HFFc6 (cell line): ENCODE data around the gene EPHA2. TPM values are rescaled to one million over a fixed set of nuclear protein-coding genes. Genes with fewer than 3 reads are reported as not detected.
A peak's percentile ranks its signal among the peaks of the same experiment; 100 is the strongest.

Source experiments
- DNase-seq: peaks from one replicate; pipeline ENCODE4 v3.0.0-alpha.2; 2018
- H3K27ac Mint-ChIP-seq: 2 replicates; pipeline ENCODE4 v1.8.0; 2020; ENCODE audit warnings: mild to moderate bottlenecking, mixed read lengths
- H3K27me3 Mint-ChIP-seq: 2 replicates; pipeline ENCODE4 v1.8.0; 2021; ENCODE audit warnings: mild to moderate bottlenecking, moderate library complexity, mixed read lengths; ENCODE audit not compliant: insufficient read depth
- H3K36me3 Mint-ChIP-seq: 2 replicates; pipeline ENCODE4 v1.8.0; 2021; ENCODE audit warnings: low read depth, mixed read lengths
- H3K4me1 Mint-ChIP-seq: 2 replicates; pipeline ENCODE4 v1.8.0; 2020; ENCODE audit warnings: low read depth, mixed read lengths
- H3K4me3 Mint-ChIP-seq: 2 replicates; pipeline ENCODE4 v1.8.0; 2020; ENCODE audit warnings: mild to moderate bottlenecking, moderate library complexity, mixed read lengths
- H3K9me3 Mint-ChIP-seq: 2 replicates; pipeline ENCODE4 v1.8.0; 2020; ENCODE audit warnings: mild to moderate bottlenecking, mixed read lengths
- total RNA-seq, 6 experiments: library from RNA; stranded (reverse); fragmentation: NEBNext Ultra II Directional; extraction: Animal tissue kit (Norgen Biotek cat#: 25700); gene quantifications; 2 replicates in 1 of 6; 3 replicates in 5 of 6; pipeline ENCODE4 v1.2.3, GENCODE V29; 2021
- TF ChIP-seq, protein P1 (sequence below): fragments of 200-600 bp; sonication (generic); IDR thresholded peaks from 2 replicates; pipeline ENCODE4 v1.5.0; 2021; ENCODE audit warnings: antibody characterized with exemption, mild to moderate bottlenecking

EPHA2 gene
- total RNA-seq, 6 experiments from 2014 or later: 77.3 to 106 (median 81.2) TPM

DNA sequence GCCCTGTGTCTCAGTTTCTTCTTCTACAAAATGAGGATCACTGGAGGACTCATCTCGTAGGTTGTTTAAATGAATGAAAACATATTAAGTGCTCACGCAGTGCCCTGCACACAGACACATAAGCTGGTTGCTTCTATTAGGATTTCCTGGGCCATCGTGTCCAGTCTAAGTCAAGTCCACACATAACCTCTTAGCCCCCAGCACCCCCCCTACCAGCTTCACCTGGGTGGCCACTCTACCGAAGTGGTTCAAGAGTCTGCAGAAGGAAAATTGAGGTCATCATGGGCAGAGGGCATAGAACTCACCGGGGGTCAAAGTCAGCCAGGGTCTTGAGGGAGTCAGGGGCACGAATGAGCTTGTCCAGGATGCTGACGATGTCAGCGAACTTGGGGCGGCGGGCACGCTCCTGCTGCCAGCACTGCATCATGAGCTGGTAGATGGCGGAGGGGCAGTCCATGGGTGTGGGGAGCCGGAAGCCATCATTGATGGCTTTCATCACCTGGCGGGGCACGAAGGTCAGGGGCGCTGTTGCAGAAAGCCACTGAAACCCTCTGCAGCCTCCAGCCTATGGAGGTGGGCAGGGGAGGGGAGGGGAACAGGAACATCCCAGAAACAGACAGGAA, 25.8 kb downstream of the EPHA2 start:
- TF ChIP-seq, protein P1, sequence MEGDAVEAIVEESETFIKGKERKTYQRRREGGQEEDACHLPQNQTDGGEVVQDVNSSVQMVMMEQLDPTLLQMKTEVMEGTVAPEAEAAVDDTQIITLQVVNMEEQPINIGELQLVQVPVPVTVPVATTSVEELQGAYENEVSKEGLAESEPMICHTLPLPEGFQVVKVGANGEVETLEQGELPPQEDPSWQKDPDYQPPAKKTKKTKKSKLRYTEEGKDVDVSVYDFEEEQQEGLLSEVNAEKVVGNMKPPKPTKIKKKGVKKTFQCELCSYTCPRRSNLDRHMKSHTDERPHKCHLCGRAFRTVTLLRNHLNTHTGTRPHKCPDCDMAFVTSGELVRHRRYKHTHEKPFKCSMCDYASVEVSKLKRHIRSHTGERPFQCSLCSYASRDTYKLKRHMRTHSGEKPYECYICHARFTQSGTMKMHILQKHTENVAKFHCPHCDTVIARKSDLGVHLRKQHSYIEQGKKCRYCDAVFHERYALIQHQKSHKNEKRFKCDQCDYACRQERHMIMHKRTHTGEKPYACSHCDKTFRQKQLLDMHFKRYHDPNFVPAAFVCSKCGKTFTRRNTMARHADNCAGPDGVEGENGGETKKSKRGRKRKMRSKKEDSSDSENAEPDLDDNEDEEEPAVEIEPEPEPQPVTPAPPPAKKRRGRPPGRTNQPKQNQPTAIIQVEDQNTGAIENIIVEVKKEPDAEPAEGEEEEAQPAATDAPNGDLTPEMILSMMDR: no peak
- Mint-ChIP-seq H3K27ac (peak overlapping the region; percentile 14; the same call in 1 of the 2 replicates), H3K9me3 (no peaks in the 10 kb centered on the region), H3K4me3 (no peak overlapping the region), H3K27me3 (peaks cover 5% of the 10 kb centered on the region), H3K4me1 (peaks cover 6% of the 10 kb centered on the region; the same call in 1 of the 2 replicates), H3K36me3 (peaks cover 46% of the 10 kb centered on the region; the same call in 1 of the 2 replicates)
- no peak for DNase-seq

DNA sequence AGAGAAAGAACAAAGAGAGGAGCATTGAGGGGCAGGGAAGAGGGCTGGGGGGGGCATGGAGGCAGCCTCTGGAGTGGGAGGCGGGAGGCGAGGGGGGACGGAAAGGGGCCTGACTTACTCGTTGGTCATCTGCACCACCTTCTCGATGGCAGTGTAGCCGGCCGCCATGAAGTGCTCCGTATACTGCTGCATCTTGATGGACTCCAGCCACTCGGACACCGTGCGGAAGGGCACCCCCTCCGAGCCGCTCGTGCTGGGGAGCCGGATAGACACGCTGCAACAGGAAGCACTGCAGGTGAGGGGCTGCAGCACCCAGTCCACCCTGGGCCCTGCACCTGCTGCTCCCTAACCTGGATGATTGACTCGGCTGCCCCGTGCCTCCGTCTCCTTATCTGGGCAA, 26.6 kb downstream of the EPHA2 start:
- no peak overlapping the region for H3K27ac Mint-ChIP-seq
- H3K27me3 Mint-ChIP-seq: peaks cover 9% of the 10 kb centered on the region
- DNase-seq: no peak
- H3K9me3 Mint-ChIP-seq: no peaks in the 10 kb centered on the region
- TF ChIP-seq, protein P1: no peak
- H3K4me3 Mint-ChIP-seq: no peak overlapping the region
- H3K36me3 Mint-ChIP-seq: peaks cover 44% of the 10 kb centered on the region; the same call in 1 of the 2 replicates
- H3K4me1 Mint-ChIP-seq: peaks cover 11% of the 10 kb centered on the region

DNA sequence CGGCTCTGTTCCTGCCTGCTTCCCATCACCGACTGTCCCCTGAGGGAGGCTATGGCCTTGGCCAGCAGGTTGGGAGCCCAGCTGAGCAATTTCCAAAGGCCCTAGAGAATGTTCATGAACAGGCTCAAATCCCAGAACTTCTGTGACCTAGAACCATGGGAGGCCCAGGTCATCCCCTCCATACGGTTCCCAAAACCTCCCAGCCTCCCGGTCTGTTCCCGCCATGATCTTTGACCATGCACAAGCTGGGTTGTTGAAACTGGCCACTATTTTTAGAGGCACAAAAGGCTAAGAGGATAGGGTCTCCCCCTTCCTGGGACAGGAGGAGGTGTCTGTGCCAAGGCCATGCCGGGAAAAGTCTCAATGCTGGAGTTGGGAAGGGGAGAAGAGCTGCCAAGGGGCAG, 27.5 kb downstream of the EPHA2 start:
- TF ChIP-seq, protein P1: no peak
- Mint-ChIP-seq H3K9me3 (no peaks in the 10 kb centered on the region), H3K27ac (peak overlapping the region; percentile 41), H3K36me3 (peaks cover 50% of the 10 kb centered on the region; the same call in 1 of the 2 replicates), H3K4me3 (no peak overlapping the region), H3K27me3 (peaks cover 9% of the 10 kb centered on the region), H3K4me1 (peaks cover 21% of the 10 kb centered on the region)
- no peak for DNase-seq

DNA sequence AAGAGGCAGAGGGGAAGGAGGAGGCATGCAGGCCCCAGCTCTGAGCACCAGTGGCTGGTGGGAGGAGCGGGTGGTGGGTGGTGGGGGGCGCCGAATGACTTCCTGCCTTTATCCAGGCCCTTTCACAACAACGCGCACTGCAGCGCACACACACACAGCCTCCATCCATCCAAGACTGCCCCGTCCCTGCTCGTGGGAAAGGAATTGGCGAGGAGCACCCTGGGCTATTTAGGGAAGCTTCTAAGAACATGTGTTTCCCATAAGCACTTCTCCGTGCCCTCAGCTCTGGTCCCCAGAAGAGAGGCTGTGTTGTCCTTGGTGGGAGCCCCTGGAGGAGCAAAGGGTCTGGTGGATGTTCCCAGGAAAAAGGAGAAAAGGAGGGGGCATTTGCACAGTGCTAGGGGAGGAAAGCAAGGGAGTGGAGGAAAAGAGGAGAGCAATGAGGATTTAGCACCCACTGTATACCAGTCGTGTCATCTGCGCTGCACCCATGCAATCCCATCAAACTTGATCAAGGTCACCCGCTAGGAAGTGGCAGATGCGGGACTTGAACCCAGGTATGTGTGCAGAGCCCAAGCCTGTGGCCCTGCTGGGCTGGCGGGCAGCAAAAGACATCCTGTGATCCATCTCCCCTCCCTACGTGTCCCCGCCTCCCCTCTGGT, 28.1 kb downstream of the EPHA2 start:
- Mint-ChIP-seq H3K27ac (no peak overlapping the region), H3K36me3 (peaks cover 53% of the 10 kb centered on the region), H3K4me3 (no peak overlapping the region)

DNA sequence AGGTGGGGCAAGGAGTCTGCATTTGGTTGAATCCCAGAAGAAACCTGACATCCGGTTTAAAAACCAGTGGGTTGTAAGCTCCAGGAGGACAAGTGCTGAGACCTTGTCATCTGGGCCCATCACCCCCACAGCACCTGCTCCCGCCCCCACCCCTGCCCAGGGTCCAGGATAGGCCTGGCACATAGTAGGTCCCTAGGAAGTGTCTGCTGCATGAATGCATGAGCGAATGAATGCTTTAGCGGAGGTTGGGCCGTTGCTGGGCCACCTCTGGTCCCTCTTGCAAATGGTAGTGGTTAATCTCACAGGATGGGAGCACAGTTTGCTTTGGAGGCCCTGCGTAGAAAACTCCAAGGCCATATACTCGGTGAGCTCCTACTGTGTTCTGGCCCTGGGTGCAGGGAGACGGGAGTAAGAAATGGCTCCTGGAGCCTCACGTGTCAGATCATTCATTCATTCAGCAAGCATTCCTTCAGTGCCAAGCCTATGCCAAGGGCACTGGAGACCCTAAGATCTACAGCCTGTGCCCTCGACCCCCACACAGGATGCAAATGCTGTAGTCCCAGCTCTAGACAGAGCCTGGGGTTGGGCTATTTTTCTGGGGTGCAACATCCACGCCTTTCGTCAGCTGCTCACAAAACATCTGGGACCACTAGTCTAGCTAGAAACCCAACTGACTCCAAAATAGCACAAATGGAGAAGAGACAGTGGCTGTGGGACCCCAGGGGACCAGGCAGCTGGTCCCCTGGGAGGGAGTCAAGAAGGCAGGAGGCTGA, 28.9 kb downstream of the EPHA2 start:
- Mint-ChIP-seq H3K27me3 (peaks cover 18% of the 10 kb centered on the region), H3K27ac (0 out of 2 replicates have a peak overlapping the region, but pooled peaks have one; percentile 29), H3K9me3 (no peaks in the 10 kb centered on the region), H3K4me1 (peaks cover 35% of the 10 kb centered on the region), H3K4me3 (peak overlapping the region; percentile 13; the same call in 1 of the 2 replicates), H3K36me3 (peaks cover 56% of the 10 kb centered on the region)
- DNase-seq: no peak
- TF ChIP-seq, protein P1: no peak

More for the DNA sequence above, 28.1 kb downstream of the EPHA2 start:
- peaks cover 27% of the 10 kb centered on the region for H3K4me1 Mint-ChIP-seq
- H3K27me3 Mint-ChIP-seq: peaks cover 13% of the 10 kb centered on the region
- TF ChIP-seq, protein P1: no peak
- no peaks in the 10 kb centered on the region for H3K9me3 Mint-ChIP-seq
- no peak for DNase-seq
